Loucy (cell line): ENCODE results near the gene TTC7B.

Experiments
- EZH2phosphoT487 ChIP-seq: fragments of 200-600 bp; IDR thresholded peaks from 2 replicates; pipeline ENCODE4 v1.6.1; 2018; ENCODE audit warnings: antibody characterized with exemption, mild to moderate bottlenecking, moderate library complexity, borderline replicate concordance
- TF ChIP-seq, protein P1 (sequence below): fragments of 200-600 bp; sonication (generic); conservative IDR thresholded peaks from 2 replicates; pipeline ENCODE4 v1.5.1; 2014; ENCODE audit warnings: mild to moderate bottlenecking, antibody characterized with exemption, low read length

DNA sequence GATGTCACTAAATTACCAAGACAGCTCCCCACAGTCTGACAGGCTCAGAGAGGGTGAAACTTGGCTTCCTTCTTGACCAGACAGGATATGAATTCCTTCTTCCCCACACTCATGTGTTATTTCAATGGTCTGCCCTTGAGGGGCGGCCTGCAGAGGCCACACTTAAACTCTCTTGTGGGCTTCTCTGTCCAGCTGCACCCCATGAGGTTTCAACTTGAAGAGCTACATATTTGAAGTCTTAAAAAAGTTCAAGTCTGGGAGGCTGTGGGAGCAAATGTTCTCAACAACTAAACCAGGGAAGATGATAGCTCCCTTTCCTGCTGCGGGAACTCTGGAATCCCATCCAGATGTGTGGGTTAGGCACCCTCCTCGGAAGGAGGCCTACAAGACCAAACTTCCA lies 98.3 kb downstream of the TTC7B start:
- TF ChIP-seq, protein P1, sequence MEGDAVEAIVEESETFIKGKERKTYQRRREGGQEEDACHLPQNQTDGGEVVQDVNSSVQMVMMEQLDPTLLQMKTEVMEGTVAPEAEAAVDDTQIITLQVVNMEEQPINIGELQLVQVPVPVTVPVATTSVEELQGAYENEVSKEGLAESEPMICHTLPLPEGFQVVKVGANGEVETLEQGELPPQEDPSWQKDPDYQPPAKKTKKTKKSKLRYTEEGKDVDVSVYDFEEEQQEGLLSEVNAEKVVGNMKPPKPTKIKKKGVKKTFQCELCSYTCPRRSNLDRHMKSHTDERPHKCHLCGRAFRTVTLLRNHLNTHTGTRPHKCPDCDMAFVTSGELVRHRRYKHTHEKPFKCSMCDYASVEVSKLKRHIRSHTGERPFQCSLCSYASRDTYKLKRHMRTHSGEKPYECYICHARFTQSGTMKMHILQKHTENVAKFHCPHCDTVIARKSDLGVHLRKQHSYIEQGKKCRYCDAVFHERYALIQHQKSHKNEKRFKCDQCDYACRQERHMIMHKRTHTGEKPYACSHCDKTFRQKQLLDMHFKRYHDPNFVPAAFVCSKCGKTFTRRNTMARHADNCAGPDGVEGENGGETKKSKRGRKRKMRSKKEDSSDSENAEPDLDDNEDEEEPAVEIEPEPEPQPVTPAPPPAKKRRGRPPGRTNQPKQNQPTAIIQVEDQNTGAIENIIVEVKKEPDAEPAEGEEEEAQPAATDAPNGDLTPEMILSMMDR, result no peak
- TF ChIP-seq EZH2phosphoT487, result no peak
